Activated naive CD8-positive, alpha-beta T cell (primary cell): ENCODE measurements around the gene KLRF1.

ENCODE experiments used
- H3K27ac Mint-ChIP-seq: one replicate; pipeline ENCODE4 v1.8.0; 2021; ENCODE audit warnings: mixed read lengths
- H3K27me3 Mint-ChIP-seq: one replicate; pipeline ENCODE4 v1.8.0; 2021; ENCODE audit warnings: mixed read lengths
- H3K36me3 Mint-ChIP-seq: one replicate; pipeline ENCODE4 v1.8.0; 2021; ENCODE audit warnings: mixed read lengths
- H3K4me1 Mint-ChIP-seq: one replicate; pipeline ENCODE4 v1.8.0; 2021; ENCODE audit warnings: low read depth, mixed read lengths
- H3K4me3 Mint-ChIP-seq: one replicate; pipeline ENCODE4 v1.8.0; 2021; ENCODE audit warnings: mild to moderate bottlenecking, mixed read lengths
- H3K9me3 Mint-ChIP-seq: one replicate; pipeline ENCODE4 v1.8.0; 2021; ENCODE audit warnings: low read depth, mixed read lengths

KLRF1 gene

GRCh38 chr12:9827209-9827888 is at the start of gene KLRF1:
KLRF1 (plus strand) TSS chr12:9827481; CDS start chr12:9827545, 64 bp downstream.
- Mint-ChIP-seq H3K9me3 (no peaks in the 10 kb centered on the region), H3K36me3 (no peaks in the 10 kb centered on the region), H3K4me3 (no peak within 1 kb of the TSS), H3K27ac (no peak within 1 kb of the TSS), H3K27me3 (no peaks in the 10 kb centered on the region), H3K4me1 (no peaks in the 10 kb centered on the region)

GRCh38 chr12:9779209-9779608 is 48.1 kb upstream of the KLRF1 start:
- Mint-ChIP-seq H3K27me3 (no peaks in the 10 kb centered on the region), H3K36me3 (peaks cover 6% of the 10 kb centered on the region), H3K27ac (peak overlapping the region; percentile 41), H3K4me1 (peaks cover 72% of the 10 kb centered on the region), H3K9me3 (no peaks in the 10 kb centered on the region), H3K4me3 (no peak overlapping the region)

- Mint-ChIP-seq H3K9me3 (no peaks in the 10 kb centered on the region), H3K27me3 (no peaks in the 10 kb centered on the region), H3K27ac (peak overlapping the region; percentile 66), H3K4me3 (peak overlapping the region; percentile 35), H3K36me3 (peaks cover 6% of the 10 kb centered on the region), H3K4me1 (peaks cover 53% of the 10 kb centered on the region)
Observed at GRCh38 chr12:9781360-9781759, 45.9 kb upstream of the KLRF1 start.

GRCh38 chr12:9782547-9783382 is 44.5 kb upstream of the KLRF1 start:
- Mint-ChIP-seq H3K9me3 (no peaks in the 10 kb centered on the region), H3K27ac (peak overlapping the region; percentile 75), H3K4me1 (peaks cover 44% of the 10 kb centered on the region)

GRCh38 chr12:9784326-9784725 is 43.0 kb upstream of the KLRF1 start:
- Mint-ChIP-seq H3K9me3 (no peaks in the 10 kb centered on the region), H3K27ac (no peak overlapping the region), H3K36me3 (peaks cover 5% of the 10 kb centered on the region), H3K4me3 (no peak overlapping the region), H3K4me1 (peaks cover 36% of the 10 kb centered on the region), H3K27me3 (no peaks in the 10 kb centered on the region)

More at GRCh38 chr12:9782547-9783382, 44.5 kb upstream of the KLRF1 start:
- Mint-ChIP-seq H3K4me3 (no peak overlapping the region), H3K36me3 (peaks cover 6% of the 10 kb centered on the region), H3K27me3 (no peaks in the 10 kb centered on the region)

GRCh38 chr12:9784816-9785215 is 42.5 kb upstream of the KLRF1 start:
- Mint-ChIP-seq H3K27me3 (no peaks in the 10 kb centered on the region), H3K9me3 (no peaks in the 10 kb centered on the region), H3K27ac (no peak overlapping the region), H3K4me3 (no peak overlapping the region), H3K36me3 (peaks cover 7% of the 10 kb centered on the region), H3K4me1 (peaks cover 31% of the 10 kb centered on the region)

- Mint-ChIP-seq H3K4me3 (no peak overlapping the region), H3K36me3 (peaks cover 10% of the 10 kb centered on the region), H3K27ac (no peak overlapping the region), H3K4me1 (peaks cover 31% of the 10 kb centered on the region), H3K27me3 (no peaks in the 10 kb centered on the region), H3K9me3 (peaks cover 4% of the 10 kb centered on the region)
Observed at GRCh38 chr12:9786726-9787717, 40.3 kb upstream of the KLRF1 start.

- H3K27ac Mint-ChIP-seq, result peak overlapping the region; percentile 96
- peaks cover 4% of the 10 kb centered on the region for H3K9me3 Mint-ChIP-seq
- peaks cover 8% of the 10 kb centered on the region for H3K36me3 Mint-ChIP-seq
- H3K4me3 Mint-ChIP-seq, result peak overlapping the region; percentile 84
- H3K27me3 Mint-ChIP-seq, result no peaks in the 10 kb centered on the region
- H3K4me1 Mint-ChIP-seq, result peaks cover 75% of the 10 kb centered on the region
Observed at GRCh38 chr12:9792185-9792900, 34.9 kb upstream of the KLRF1 start.

- no peaks in the 10 kb centered on the region for H3K27me3 Mint-ChIP-seq
- peak overlapping the region; percentile 96 for H3K27ac Mint-ChIP-seq
- peaks cover 74% of the 10 kb centered on the region for H3K4me1 Mint-ChIP-seq
- H3K4me3 Mint-ChIP-seq, result peak overlapping the region; percentile 84
- H3K36me3 Mint-ChIP-seq, result peaks cover 8% of the 10 kb centered on the region
- H3K9me3 Mint-ChIP-seq, result peaks cover 4% of the 10 kb centered on the region
Observed at GRCh38 chr12:9792961-9793617, 34.2 kb upstream of the KLRF1 start.

GRCh38 chr12:9793779-9794395 is 33.4 kb upstream of the KLRF1 start:
- Mint-ChIP-seq H3K4me1 (peaks cover 73% of the 10 kb centered on the region), H3K9me3 (peaks cover 4% of the 10 kb centered on the region), H3K36me3 (peaks cover 8% of the 10 kb centered on the region), H3K27ac (peak overlapping the region; percentile 96), H3K27me3 (no peaks in the 10 kb centered on the region), H3K4me3 (peak overlapping the region; percentile 84)

GRCh38 chr12:9794484-9795093 is 32.7 kb upstream of the KLRF1 start:
- Mint-ChIP-seq H3K27ac (peak overlapping the region; percentile 96), H3K27me3 (no peaks in the 10 kb centered on the region), H3K4me1 (peaks cover 73% of the 10 kb centered on the region), H3K9me3 (peaks cover 4% of the 10 kb centered on the region), H3K36me3 (peaks cover 4% of the 10 kb centered on the region), H3K4me3 (peak overlapping the region; percentile 84)

GRCh38 chr12:9795945-9796344 is 31.3 kb upstream of the KLRF1 start:
- H3K9me3 Mint-ChIP-seq, result no peaks in the 10 kb centered on the region
- H3K4me3 Mint-ChIP-seq, result peak overlapping the region; percentile 84
- no peaks in the 10 kb centered on the region for H3K27me3 Mint-ChIP-seq
- H3K36me3 Mint-ChIP-seq, result peaks cover 4% of the 10 kb centered on the region
- peaks cover 67% of the 10 kb centered on the region for H3K4me1 Mint-ChIP-seq
- H3K27ac Mint-ChIP-seq, result peak overlapping the region; percentile 96

GRCh38 chr12:9796346-9796745 is 30.9 kb upstream of the KLRF1 start:
- Mint-ChIP-seq H3K27me3 (no peaks in the 10 kb centered on the region), H3K27ac (peak overlapping the region; percentile 96), H3K4me3 (peak overlapping the region; percentile 84), H3K9me3 (no peaks in the 10 kb centered on the region), H3K36me3 (peaks cover 4% of the 10 kb centered on the region), H3K4me1 (peaks cover 63% of the 10 kb centered on the region)
